ENCODE results near the gene EDC3.

DNA sequence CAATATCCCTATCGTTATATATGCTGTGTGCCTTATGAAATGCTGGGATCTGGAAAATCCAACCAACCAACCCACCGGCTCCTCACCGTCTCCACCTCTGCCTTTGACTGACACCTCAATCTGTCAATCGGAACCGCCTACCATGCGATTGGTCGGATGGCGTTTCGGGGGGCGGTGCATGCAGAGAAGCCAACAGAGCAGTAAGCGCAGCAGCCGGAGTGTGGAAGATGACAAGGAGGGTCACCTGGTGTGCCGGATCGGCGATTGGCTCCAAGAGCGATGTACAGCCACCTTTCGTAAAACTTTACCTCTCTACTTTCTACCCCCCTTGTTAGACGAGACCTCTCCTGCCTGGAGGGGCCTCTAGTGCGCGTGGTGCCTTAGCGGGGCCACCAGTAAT lies 73.9 kb downstream of the EDC3 start:
- TF ChIP-seq, protein P1, sequence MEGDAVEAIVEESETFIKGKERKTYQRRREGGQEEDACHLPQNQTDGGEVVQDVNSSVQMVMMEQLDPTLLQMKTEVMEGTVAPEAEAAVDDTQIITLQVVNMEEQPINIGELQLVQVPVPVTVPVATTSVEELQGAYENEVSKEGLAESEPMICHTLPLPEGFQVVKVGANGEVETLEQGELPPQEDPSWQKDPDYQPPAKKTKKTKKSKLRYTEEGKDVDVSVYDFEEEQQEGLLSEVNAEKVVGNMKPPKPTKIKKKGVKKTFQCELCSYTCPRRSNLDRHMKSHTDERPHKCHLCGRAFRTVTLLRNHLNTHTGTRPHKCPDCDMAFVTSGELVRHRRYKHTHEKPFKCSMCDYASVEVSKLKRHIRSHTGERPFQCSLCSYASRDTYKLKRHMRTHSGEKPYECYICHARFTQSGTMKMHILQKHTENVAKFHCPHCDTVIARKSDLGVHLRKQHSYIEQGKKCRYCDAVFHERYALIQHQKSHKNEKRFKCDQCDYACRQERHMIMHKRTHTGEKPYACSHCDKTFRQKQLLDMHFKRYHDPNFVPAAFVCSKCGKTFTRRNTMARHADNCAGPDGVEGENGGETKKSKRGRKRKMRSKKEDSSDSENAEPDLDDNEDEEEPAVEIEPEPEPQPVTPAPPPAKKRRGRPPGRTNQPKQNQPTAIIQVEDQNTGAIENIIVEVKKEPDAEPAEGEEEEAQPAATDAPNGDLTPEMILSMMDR (IDR thresholded peaks at IDR 0.05), result no peak
- TF ChIP-seq POLR2A (IDR thresholded peaks at IDR 0.05), result no peak
